PC-3 (cell line): ENCODE results near the gene BPIFB2. TPM values are rescaled to one million over a fixed set of nuclear protein-coding genes. Genes with fewer than 3 reads are reported as not detected.

ENCODE experiments used
- ATAC-seq: fragments of 200-7000 bp; cut with Tn5 transposase; 2 replicates; pipeline ENCODE4 v1.9.1; 2020; ENCODE audit warnings: mild to moderate bottlenecking, moderate library complexity
- BruUV-seq: library from RNA; stranded (reverse); fragments of 400-500 nt; replicated peaks from 2 replicates; lab custom pipeline; 2021; lab: Mats Ljungman, UMichigan
- CTCF ChIA-PET: fragments of 300-600 bp; sonication (Branson Sonifier 250); formaldehyde crosslinking; loops from one replicate; lab custom pipeline; 2022; ENCODE audit warnings: antibody characterized with exemption; lab: Charles Lee
- POLR2A ChIA-PET: fragments of 300-600 bp; sonication (Branson Sonifier 250); formaldehyde crosslinking; loops from one replicate; lab custom pipeline; 2022; ENCODE audit warnings: antibody characterized with exemption; ENCODE audit not compliant: unreplicated experiment; lab: Charles Lee
- DNase-seq: peaks from one replicate; pipeline ENCODE4 v3.0.0-alpha.2; 2015
- H2AFZ ChIP-seq: fragments of 300-600 bp; sonication (generic); 2 replicates; pipeline ENCODE4 v1.6.0; 2016; ENCODE audit warnings: antibody characterized with exemption, low read length
- H3F3A ChIP-seq: fragments of 300-600 bp; sonication (generic); one replicate; pipeline ENCODE4 v1.6.0; 2017; ENCODE audit warnings: antibody characterized with exemption, low read length, control low read depth, mild to moderate bottlenecking; ENCODE audit not compliant: unreplicated experiment
- H3K27ac ChIP-seq: fragments of 300-600 bp; sonication (generic); 2 replicates; pipeline ENCODE4 v1.5.1; 2016; ENCODE audit warnings: mild to moderate bottlenecking, low read length
- H3K27me3 ChIP-seq: fragments of 300-600 bp; sonication (generic); 2 replicates; pipeline ENCODE4 v1.6.1; 2016; ENCODE audit warnings: low read length, mixed read lengths
- H3K36me3 ChIP-seq: fragments of 300-600 bp; sonication (generic); 2 replicates; pipeline ENCODE4 v1.6.1; 2016; ENCODE audit warnings: low read depth, mixed run types, low read length, mixed read lengths
- H3K4me1 ChIP-seq: fragments of 300-600 bp; sonication (generic); 2 replicates; pipeline ENCODE4 v1.5.1; 2016; ENCODE audit warnings: low read length; ENCODE audit not compliant: insufficient read depth
- H3K4me2 ChIP-seq: fragments of 300-600 bp; sonication (generic); 2 replicates; pipeline ENCODE4 v1.6.0; 2016; ENCODE audit warnings: low read length
- H3K4me3 ChIP-seq: fragments of 300-600 bp; sonication (generic); 2 replicates; pipeline ENCODE4 v1.5.1; 2016; ENCODE audit warnings: mild to moderate bottlenecking, low read length, mixed read lengths
- H3K79me2 ChIP-seq: fragments of 300-600 bp; sonication (generic); 2 replicates; pipeline ENCODE4 v1.6.1; 2017; ENCODE audit warnings: low read length, mixed read lengths
- H3K9ac ChIP-seq: fragments of 300-600 bp; sonication (generic); 2 replicates; pipeline ENCODE4 v1.6.0; 2016; ENCODE audit warnings: mild to moderate bottlenecking, low read length
- H3K9me2 ChIP-seq: fragments of 300-600 bp; sonication (generic); replicated peaks from 2 replicates; pipeline ENCODE4 v1.6.1; 2016; ENCODE audit warnings: mixed run types, low read length, mixed read lengths
- H3K9me3 ChIP-seq: fragments of 300-600 bp; sonication (generic); 2 replicates; pipeline ENCODE4 v1.6.1; 2016; ENCODE audit warnings: low read length, mixed read lengths
- H4K20me1 ChIP-seq: fragments of 300-600 bp; sonication (generic); 2 replicates; pipeline ENCODE4 v1.6.1; 2016; ENCODE audit warnings: low read length, mixed read lengths
- EZH2 ChIP-seq: fragments of 300-600 bp; sonication (generic); IDR thresholded peaks from one replicate; pipeline ENCODE4 v1.6.1; 2017; ENCODE audit warnings: antibody characterized with exemption, mild to moderate bottlenecking, low read length; ENCODE audit not compliant: unreplicated experiment
- EZH2phosphoT487 ChIP-seq: fragments of 300-600 bp; sonication (generic); IDR thresholded peaks from 2 replicates; pipeline ENCODE4 v1.6.1; 2018; ENCODE audit warnings: mild to moderate bottlenecking, antibody characterized with exemption, low read length, borderline replicate concordance
- intact Hi-C: fragments of 100-400 bp; cut with micrococcal nuclease; formaldehyde crosslinking; loops from 2 replicates; pipeline ENCODE4 v1.9.0; 2023
- total RNA-seq: library from RNA; depleted of rRNA; stranded (reverse); fragments of >200 nt; gene quantifications from 2 replicates; pipeline ENCODE4 v1.2.3, GENCODE V29; 2014
- TF ChIP-seq, protein P1 (sequence below): fragments of 300-600 bp; sonication (generic); conservative IDR thresholded peaks from 2 replicates; pipeline ENCODE4 v1.5.1; 2017; ENCODE audit warnings: antibody characterized with exemption, low read depth, mild to moderate bottlenecking, low read length

BPIFB2 gene
- total RNA-seq, 1 experiment from 2014 or later, result not detected

DNA sequence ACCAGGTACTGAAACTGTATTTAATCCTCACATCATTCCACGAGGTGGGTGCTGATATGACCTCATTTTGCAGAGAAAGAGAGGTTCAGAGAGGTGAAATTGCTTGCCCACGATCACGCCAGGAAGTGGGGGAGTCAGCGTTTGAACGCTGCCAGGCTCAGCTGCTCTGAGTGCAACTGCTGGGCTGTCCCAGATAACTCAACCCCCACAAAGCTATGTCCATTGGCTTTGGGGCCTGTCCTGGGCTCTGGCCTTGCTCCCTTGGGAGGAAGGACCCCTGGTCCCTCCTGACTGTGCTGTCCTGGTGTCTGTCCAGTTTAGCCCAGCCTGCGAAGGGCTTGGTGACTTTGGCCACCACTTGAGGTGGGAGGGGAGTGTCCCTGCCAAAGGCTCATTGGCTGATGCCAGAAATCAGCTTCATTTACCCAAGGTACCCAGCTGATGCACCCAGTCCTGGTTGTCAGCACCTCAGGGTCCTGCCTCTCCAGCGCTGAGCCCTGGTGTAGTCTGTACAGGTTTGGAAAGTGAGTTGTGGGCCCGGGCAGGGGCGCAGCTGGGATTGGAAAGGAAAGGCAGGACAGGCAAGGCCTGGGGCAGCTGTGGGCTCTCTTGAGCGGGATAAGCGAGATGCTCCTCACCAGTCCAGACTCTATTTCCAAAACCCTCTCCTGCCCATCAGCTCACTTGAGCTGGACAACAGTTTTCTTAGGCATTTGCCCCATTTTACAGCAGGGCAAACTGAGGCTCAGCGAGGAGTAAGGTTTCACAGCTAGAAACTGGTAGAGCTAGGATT lies 41.7 kb upstream of the BPIFB2 start:
- H4K20me1 ChIP-seq, result no peaks in the 10 kb centered on the region
- H3K4me2 ChIP-seq, result no peak overlapping the region
- ChIA-PET CTCF (no interaction called here), POLR2A (no interaction called here)
- H2AFZ ChIP-seq, result no peak overlapping the region
- no peak for ATAC-seq
- no peak for TF ChIP-seq EZH2phosphoT487
- no peak for TF ChIP-seq EZH2
- TF ChIP-seq, protein P1, sequence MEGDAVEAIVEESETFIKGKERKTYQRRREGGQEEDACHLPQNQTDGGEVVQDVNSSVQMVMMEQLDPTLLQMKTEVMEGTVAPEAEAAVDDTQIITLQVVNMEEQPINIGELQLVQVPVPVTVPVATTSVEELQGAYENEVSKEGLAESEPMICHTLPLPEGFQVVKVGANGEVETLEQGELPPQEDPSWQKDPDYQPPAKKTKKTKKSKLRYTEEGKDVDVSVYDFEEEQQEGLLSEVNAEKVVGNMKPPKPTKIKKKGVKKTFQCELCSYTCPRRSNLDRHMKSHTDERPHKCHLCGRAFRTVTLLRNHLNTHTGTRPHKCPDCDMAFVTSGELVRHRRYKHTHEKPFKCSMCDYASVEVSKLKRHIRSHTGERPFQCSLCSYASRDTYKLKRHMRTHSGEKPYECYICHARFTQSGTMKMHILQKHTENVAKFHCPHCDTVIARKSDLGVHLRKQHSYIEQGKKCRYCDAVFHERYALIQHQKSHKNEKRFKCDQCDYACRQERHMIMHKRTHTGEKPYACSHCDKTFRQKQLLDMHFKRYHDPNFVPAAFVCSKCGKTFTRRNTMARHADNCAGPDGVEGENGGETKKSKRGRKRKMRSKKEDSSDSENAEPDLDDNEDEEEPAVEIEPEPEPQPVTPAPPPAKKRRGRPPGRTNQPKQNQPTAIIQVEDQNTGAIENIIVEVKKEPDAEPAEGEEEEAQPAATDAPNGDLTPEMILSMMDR, result no peak
- H3K9me3 ChIP-seq, result no peaks in the 10 kb centered on the region
- no peaks in the 10 kb centered on the region for H3F3A ChIP-seq
- no peaks in the 10 kb centered on the region for H3K36me3 ChIP-seq
- no TSS peak for BruUV-seq
- no peak overlapping the region for H3K27ac ChIP-seq
- H3K9ac ChIP-seq, result no peak overlapping the region
- no peaks in the 10 kb centered on the region for H3K9me2 ChIP-seq
- no peaks in the 10 kb centered on the region for H3K4me1 ChIP-seq
- H3K27me3 ChIP-seq, result peaks cover 65% of the 10 kb centered on the region
- DNase-seq, result no peak
- H3K79me2 ChIP-seq, result no peaks in the 10 kb centered on the region
- H3K4me3 ChIP-seq, result no peak overlapping the region
- intact Hi-C loops, result no loop called here

DNA sequence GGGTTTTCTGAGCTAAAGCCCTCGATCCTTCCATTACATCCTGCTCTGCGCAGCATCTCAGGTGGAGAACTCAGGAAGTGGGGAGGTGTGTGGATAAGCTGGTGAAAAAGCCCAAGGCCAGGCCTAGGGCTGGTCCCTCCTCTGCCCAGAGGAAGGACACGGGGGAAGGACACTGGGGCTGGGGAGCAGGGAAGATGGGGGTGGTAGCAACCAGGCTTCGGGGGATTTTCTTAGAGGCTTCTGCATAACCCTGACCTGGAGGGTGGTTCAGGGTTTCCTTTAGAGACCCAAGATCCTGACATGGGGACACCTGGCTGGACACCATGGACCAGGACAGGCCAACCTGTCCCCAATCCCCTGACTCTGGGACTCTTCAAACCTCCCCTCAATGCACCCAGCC lies 41.1 kb upstream of the BPIFB2 start:
- ChIA-PET POLR2A (no interaction called here), CTCF (no interaction called here)
- peaks cover 59% of the 10 kb centered on the region for H3K27me3 ChIP-seq
- no peaks in the 10 kb centered on the region for H3K9me3 ChIP-seq
- no peaks in the 10 kb centered on the region for H3K4me1 ChIP-seq
- H2AFZ ChIP-seq, result no peak overlapping the region
- no peaks in the 10 kb centered on the region for H3K79me2 ChIP-seq
- H3K36me3 ChIP-seq, result no peaks in the 10 kb centered on the region
- DNase-seq (no peak), ATAC-seq (no peak)
- H3K9ac ChIP-seq, result no peak overlapping the region
- H3K4me3 ChIP-seq, result no peak overlapping the region
- intact Hi-C loops, result no loop called here
- no peak overlapping the region for H3K4me2 ChIP-seq
- no peaks in the 10 kb centered on the region for H3F3A ChIP-seq
- no peaks in the 10 kb centered on the region for H3K9me2 ChIP-seq
- TF ChIP-seq EZH2phosphoT487 (no peak), EZH2 (no peak)
- TF ChIP-seq, protein P1, result no peak
- BruUV-seq, result no TSS peak
- H3K27ac ChIP-seq, result no peak overlapping the region
- no peaks in the 10 kb centered on the region for H4K20me1 ChIP-seq
